OCI-LY1 (cell line): ENCODE measurements around the gene TNIP3.
"Not testable (repeated sequence)": the region's sequence is repeated elsewhere in the genome, so short reads cannot be mapped to it uniquely, and the experiment has no call there.

Experiments
- H2AFZ ChIP-seq: fragments of 200-600 bp; sonication (generic), shearing (Covaris generic); 2 replicates; pipeline ENCODE4 v1.6.0; 2014; ENCODE audit warnings: antibody characterized with exemption, mild to moderate bottlenecking, low read length
- H3F3A ChIP-seq: fragments of 200-600 bp; sonication (generic), shearing (Covaris generic); 2 replicates; pipeline ENCODE4 v1.6.0; 2014; ENCODE audit warnings: mild to moderate bottlenecking, antibody characterized with exemption, low read length, moderate library complexity; ENCODE audit not compliant: insufficient read depth
- H3K27ac ChIP-seq: fragments of 200-600 bp; sonication (generic); 2 replicates; pipeline ENCODE4 v1.5.1; 2014; ENCODE audit warnings: low read length, mixed run types, mild to moderate bottlenecking, low read depth; ENCODE audit not compliant: poor library complexity, severe bottlenecking
- H3K27me3 ChIP-seq: fragments of 200-600 bp; sonication (generic); 2 replicates; pipeline ENCODE4 v1.6.0; 2014; ENCODE audit warnings: antibody characterized with exemption, mild to moderate bottlenecking, low read length, moderate library complexity; ENCODE audit not compliant: insufficient read depth
- H3K36me3 ChIP-seq: fragments of 200-600 bp; sonication (generic); 2 replicates; pipeline ENCODE4 v1.6.1; 2014; ENCODE audit warnings: mild to moderate bottlenecking, antibody characterized with exemption, low read length, moderate library complexity, mixed read lengths; ENCODE audit not compliant: insufficient read depth
- H3K4me1 ChIP-seq: fragments of 200-600 bp; sonication (generic); 2 replicates; pipeline ENCODE4 v1.5.1; 2014; ENCODE audit warnings: mild to moderate bottlenecking, low read length, moderate library complexity; ENCODE audit not compliant: insufficient read depth, severe bottlenecking
- H3K4me2 ChIP-seq: fragments of 200-600 bp; sonication (generic), shearing (Covaris generic); 2 replicates; pipeline ENCODE4 v1.6.1; 2014; ENCODE audit warnings: low read length
- H3K4me3 ChIP-seq: fragments of 200-600 bp; sonication (generic); 2 replicates; pipeline ENCODE4 v1.5.1; 2014; ENCODE audit warnings: low read length, low read depth, mild to moderate bottlenecking, mixed read lengths; ENCODE audit not compliant: poor library complexity, severe bottlenecking
- H3K79me2 ChIP-seq: fragments of 200-600 bp; shearing (Covaris generic); 2 replicates; pipeline ENCODE4 v1.6.1; 2016; ENCODE audit warnings: mixed run types, low read length, mixed read lengths; ENCODE audit not compliant: insufficient read depth
- H3K9ac ChIP-seq: fragments of 200-600 bp; sonication (generic), shearing (Covaris generic); 2 replicates; pipeline ENCODE4 v1.6.1; 2014; ENCODE audit warnings: mild to moderate bottlenecking, low read length, mixed read lengths
- H3K9me2 ChIP-seq: fragments of 200-600 bp; sonication (generic), shearing (Covaris generic); 2 replicates; pipeline ENCODE4 v1.6.1; 2014; ENCODE audit warnings: low read depth, mild to moderate bottlenecking, low read length, mixed read lengths
- H3K9me3 ChIP-seq: fragments of 200-600 bp; shearing (Covaris generic); 2 replicates; pipeline ENCODE4 v1.6.1; 2014; ENCODE audit warnings: low read length, mixed read lengths
- H4K20me1 ChIP-seq: fragments of 200-600 bp; sonication (generic), shearing (Covaris generic); 2 replicates; pipeline ENCODE4 v1.6.0; 2016; ENCODE audit warnings: mild to moderate bottlenecking, low read length; ENCODE audit not compliant: insufficient read depth
- CTCF ChIP-seq: fragments of 200-600 bp; sonication (generic), shearing (Covaris generic); IDR thresholded peaks from 2 replicates; pipeline ENCODE4 v1.5.1; 2017; ENCODE audit warnings: mild to moderate bottlenecking, antibody characterized with exemption, low read length, moderate library complexity, mixed read lengths
- EZH2 ChIP-seq: fragments of 200-600 bp; sonication (generic), shearing (Covaris generic); IDR thresholded peaks from 2 replicates; pipeline ENCODE4 v1.8.0; 2017; ENCODE audit warnings: borderline replicate concordance, mixed run types, mild to moderate bottlenecking, antibody characterized with exemption, low read length, moderate library complexity, mixed read lengths

Gene TNIP3

GRCh38 chr4:121177246-121178137, 13.4 kb upstream of the TNIP3 start:
- Histone ChIP-seq H2AFZ (no peak overlapping the region), H3K9me2 (no peaks in the 10 kb centered on the region), H3K4me1 (peaks cover 4% of the 10 kb centered on the region), H4K20me1 (no peaks in the 10 kb centered on the region), H3K4me2 (no peak overlapping the region), H3K9ac (no peak overlapping the region), H3K79me2 (no peaks in the 10 kb centered on the region), H3K4me3 (no peak overlapping the region), H3K36me3 (no peaks in the 10 kb centered on the region), H3K27me3 (no peaks in the 10 kb centered on the region), H3K27ac (no peak overlapping the region), H3F3A (no peaks in the 10 kb centered on the region), H3K9me3 (no peaks in the 10 kb centered on the region)
- TF ChIP-seq EZH2 (no peak), CTCF (no peak)

GRCh38 chr4:121176082-121176934, 12.2 kb upstream of the TNIP3 start:
- no peaks in the 10 kb centered on the region for H4K20me1 ChIP-seq
- H3K27ac ChIP-seq, result no peak overlapping the region
- no peak overlapping the region for H3K9ac ChIP-seq
- H3K27me3 ChIP-seq, result no peaks in the 10 kb centered on the region
- H3K36me3 ChIP-seq, result no peaks in the 10 kb centered on the region
- H3K4me1 ChIP-seq, result no peaks in the 10 kb centered on the region
- H3K9me2 ChIP-seq, result no peaks in the 10 kb centered on the region
- H3K4me2 ChIP-seq, result no peak overlapping the region
- no peaks in the 10 kb centered on the region for H3F3A ChIP-seq
- no peak overlapping the region for H3K4me3 ChIP-seq
- H3K79me2 ChIP-seq, result no peaks in the 10 kb centered on the region
- no peak overlapping the region for H2AFZ ChIP-seq
- H3K9me3 ChIP-seq, result no peaks in the 10 kb centered on the region
- no peak for TF ChIP-seq CTCF
- TF ChIP-seq EZH2, result no peak

DNA sequence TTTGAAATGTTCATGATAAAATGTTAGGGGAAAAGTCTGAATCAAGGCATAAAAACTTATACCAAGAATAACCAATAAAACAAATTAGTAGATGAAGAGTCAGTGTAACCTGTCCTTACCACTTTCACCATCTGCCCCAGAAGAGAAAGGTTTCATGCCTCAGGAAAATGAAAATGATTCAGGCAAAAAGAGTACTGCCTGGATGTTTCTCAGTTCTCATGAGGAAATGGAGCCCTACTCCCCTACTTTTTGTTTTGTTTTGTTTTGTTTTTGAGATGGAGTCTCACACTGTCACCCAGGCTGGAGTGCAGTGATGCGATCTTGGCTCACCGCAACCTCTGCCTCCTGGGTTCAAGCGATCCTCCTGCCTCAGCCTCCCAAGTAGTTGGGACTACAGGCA, 7.4 kb upstream of the TNIP3 start:
- H3K4me2 ChIP-seq, H2AFZ ChIP-seq, H3K79me2 ChIP-seq, H4K20me1 ChIP-seq, H3K9ac ChIP-seq, H3F3A ChIP-seq, H3K27ac ChIP-seq, H3K9me2 ChIP-seq, H3K27me3 ChIP-seq, H3K4me3 ChIP-seq, H3K9me3 ChIP-seq, H3K36me3 ChIP-seq, H3K4me1 ChIP-seq: not testable (repeated sequence)
